ENCODE results near the gene GULP1.

GRCh38 chr2:188314314-188315054 is 22.8 kb downstream of the GULP1 start:
- TF ChIP-seq CTCF (conservative IDR thresholded peaks at IDR 0.05 in 1 of 2, IDR thresholded peaks at IDR 0.05 in 1 of 2; ENCODE audit: extremely low read depth in 1 of 2, insufficient read depth in 1 of 2, low read depth in 1 of 2, low read length in 2 of 2): no peak
- no peak for TF ChIP-seq EZH2 (IDR thresholded peaks at IDR 0.05; ENCODE audit: borderline replicate concordance, low read length)

All from mammary epithelial cell (primary cell).